GM18517 (cell line): Measurements from ENCODE around the gene VPS37C.

Source experiments
- ATAC-seq: cut with Tn5 transposase; IDR thresholded peaks from one replicate; pipeline ENCODE4 v1.9.1; 2021; ENCODE audit warnings: mild to moderate bottlenecking, moderate library complexity; ENCODE audit not compliant: unreplicated experiment

VPS37C gene

DNA sequence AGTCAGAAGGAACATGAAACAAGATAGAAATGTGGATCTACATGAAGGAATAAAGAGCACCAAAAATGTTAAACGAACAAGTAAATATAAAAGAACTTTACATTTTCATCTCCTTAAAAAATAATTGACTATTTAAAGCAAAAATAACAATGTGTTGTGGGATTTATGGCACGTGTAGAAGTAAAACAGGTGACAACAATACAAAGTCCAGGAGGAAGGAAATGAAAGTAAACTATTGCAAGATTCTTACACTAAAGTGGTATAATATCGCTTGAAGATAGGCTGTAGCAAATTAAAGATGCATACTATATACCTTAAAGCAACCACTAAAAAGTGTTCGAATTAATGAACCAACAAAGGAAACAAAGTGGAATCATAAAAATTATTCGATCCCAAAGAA is 5.5 kb downstream of the VPS37C start:
- no peak for ATAC-seq

DNA sequence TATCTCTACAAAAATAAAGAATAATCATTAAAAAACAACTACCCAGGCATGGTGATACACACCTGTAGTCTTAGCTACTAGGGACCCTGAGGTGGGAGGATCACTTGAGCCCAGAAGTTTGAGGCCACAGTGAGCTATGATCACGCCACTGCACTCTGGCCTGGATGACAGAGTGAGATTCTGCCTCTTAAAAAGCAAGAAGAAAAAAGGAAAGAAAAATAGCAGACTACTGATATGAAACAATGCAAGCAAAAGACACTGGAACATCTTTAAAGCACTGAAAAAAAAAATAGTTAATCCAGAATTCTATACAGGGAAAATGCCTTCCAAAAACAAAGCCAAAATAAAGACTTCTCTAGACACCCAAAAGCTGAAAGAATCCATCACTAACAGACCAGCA is 5.9 kb downstream of the VPS37C start:
- no peak for ATAC-seq

DNA sequence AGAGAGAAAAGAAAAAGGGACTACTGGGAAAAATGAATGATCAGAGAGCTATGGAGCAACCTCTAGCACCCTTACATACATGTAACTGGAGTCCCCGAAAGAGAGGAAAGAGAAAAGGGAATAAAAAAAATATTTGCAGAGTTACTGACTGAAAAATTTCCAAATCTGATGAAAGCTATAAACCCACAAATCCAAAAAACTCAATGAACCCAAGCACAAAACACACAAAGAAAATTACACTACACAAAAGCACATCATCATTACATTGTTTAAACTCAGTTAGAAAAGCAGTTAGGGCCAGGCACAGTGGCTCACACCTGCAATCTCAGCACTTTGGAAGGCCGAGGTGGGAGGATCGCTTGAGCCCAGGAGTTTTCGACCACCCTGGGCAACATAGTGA is 6.7 kb downstream of the VPS37C start:
- no peak for ATAC-seq

DNA sequence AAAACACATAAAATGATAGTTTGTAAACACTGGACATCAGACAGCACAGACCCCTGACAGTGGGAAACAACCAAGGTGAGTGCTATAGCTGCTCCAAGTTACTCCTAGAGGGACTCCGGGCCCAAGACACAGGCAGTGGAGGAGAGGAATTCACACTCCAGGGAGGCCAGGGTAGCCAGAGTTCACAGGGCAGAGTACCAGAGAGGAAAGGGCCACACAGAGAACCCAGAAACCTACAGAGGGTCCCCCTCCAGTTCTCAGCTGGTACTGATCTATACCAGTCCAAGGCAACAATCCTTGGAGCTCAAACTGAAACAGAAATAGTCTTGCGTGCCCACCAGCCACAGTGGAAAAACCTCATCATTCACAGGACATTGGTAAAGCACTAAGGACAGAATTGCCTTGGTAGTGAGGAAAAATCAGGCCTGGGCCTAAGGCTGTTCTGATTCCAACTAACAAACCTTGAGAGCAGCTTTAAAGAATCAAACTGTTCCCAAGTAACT is 7.6 kb downstream of the VPS37C start:
- ATAC-seq: no peak

DNA sequence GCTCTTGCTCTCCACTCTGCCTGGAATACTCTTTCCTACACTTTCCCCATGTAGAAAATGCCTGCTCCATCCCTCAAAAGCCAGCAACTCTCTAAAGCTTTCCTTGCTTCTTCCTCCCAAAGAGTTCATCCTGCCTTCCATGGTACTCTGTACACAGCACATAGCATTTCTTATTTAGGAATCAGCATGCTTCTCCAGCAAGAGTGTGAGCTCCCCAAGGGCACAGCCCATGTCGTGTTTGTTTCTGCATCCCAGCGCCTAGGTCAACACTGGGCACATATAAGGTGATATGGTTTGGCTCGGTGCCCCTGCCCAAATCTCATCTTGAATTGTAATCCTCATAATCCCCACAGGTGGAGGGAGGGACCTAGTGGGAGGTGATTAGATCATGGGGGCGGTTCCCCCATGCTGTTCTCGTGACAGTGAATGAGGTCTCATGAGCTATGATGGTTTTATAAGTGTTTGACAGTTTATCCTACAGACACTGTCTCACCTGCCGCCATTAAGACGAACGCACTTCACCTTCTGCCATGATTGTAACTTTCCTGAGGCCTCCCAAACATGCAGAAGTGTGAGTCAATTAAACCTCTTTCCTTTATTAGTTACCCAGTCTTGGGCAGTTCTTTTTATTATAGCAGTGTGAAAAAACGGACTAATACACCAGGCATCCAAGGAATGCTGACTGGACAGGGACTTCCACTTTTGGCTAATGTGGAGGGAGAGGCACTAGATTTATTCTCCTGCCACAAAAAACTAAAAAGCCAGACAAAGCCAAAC is 8.2 kb downstream of the VPS37C start:
- no peak for ATAC-seq

DNA sequence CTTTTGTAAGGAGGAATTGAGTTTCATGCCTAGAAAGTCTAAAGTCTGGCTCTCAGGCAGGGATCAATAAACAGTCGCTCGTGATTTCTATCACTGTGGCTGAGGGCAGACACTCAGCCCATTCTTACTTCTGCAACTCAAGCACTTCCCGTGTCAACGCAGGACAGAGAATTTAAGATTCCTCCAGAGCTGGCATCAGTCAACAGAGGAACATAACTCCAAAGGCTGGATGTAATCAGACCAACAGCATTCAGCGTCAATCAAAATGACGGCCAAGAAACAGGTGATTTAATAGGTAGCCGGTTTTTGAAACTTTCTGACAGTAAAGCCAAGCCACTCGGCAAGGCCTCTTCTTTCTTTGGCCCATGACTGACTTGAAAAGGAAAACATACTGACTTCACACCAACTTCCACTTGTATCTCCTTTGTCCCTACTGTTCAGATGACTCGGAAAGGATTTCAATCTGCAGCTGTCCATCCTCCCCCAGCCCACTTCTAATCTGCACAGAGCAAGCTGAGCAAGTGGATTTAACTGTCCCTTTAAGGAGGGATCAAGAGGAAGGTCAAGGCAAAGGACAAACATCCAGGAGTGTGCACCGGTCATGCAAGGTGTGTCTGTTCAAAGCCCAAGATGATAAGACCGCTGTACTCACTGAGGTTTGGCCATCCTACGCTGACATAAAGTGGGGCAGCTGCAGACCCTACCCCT is 9.5 kb downstream of the VPS37C start:
- ATAC-seq: no peak

DNA sequence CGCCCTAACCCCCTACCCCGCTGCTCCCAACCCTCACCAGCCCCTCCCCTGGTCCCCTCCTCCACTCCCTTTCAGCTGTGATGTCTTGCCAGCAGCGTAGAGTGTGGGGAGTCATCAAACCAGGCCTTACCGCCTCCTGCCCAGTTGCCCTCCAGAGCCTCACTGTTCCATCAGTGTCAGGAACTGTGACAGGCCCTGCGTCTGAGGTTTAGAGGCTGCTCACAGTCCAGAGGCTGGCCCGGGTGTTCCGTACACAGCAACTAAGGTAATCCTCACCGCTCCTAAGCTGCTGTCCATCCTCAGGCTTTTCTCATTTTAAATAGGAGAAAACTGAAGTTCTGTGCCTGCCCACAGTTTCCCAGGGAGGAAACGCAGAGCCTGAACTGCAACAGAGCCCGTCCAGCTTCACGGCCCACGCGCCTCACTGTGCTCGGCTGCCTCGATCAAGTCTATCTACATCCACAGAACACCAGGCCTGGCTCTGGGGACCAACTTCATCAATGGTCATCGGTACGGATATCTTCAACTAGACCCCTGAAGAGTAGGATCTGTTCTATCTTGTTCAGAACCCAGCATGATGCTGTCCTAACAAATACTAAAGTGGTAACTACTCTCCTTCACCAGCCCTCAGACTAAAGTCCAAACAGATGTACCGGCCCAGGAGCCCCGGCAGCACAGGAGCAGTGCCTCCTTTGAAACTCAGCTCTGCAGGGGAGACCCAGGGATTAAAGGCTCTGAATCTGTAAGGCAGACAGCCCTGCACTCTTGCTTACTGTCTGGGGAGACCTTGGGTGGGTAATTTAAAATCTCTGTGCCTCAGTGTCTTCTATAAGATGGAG is 10.3 kb downstream of the VPS37C start:
- no peak for ATAC-seq

DNA sequence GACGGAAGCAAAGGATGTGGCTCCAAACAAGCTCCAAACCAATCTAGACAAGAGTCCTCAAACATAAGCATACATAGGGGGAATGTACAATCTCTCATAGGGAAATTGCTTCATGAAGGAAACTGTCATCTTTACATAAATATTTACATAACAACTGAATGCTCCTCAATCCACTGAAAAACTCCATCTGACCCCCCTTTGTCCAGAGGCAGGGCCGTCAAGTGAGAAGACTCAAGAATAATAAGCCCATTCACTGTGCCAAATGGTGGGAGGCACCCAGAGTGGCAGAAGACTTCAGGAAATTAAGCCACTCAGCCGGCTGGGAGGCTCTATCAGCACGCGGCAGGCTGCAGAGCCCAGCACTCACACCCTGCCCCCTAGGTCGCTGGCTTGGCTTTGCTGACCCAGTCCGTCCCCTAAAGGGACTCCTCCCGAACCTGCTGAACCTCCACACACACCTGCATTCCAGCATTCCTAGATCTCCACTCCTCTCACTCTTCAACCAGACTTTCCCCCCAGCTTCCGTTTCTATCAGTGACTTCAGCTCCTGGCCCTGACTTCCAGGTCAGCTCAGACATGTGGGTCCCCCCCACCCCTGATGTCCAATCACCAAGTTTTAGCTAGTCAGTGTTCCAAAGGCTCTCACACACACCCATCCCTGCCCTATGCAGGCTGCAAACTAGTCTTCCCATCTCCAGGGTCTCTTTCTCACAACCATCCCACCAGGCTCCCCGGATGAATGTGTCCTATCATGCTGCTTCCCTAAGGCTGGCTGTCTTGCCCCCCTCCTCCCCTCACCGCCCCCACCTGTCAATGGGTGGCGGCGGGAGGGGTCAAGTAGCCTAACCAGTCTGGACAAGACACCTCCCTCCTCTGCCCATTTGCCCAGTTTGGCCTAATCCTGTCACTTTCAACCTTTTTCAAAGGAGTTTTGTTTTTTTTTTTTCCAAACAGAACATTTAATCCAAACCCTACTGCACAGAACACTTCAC is 11.3 kb downstream of the VPS37C start:
- ATAC-seq: no peak

DNA sequence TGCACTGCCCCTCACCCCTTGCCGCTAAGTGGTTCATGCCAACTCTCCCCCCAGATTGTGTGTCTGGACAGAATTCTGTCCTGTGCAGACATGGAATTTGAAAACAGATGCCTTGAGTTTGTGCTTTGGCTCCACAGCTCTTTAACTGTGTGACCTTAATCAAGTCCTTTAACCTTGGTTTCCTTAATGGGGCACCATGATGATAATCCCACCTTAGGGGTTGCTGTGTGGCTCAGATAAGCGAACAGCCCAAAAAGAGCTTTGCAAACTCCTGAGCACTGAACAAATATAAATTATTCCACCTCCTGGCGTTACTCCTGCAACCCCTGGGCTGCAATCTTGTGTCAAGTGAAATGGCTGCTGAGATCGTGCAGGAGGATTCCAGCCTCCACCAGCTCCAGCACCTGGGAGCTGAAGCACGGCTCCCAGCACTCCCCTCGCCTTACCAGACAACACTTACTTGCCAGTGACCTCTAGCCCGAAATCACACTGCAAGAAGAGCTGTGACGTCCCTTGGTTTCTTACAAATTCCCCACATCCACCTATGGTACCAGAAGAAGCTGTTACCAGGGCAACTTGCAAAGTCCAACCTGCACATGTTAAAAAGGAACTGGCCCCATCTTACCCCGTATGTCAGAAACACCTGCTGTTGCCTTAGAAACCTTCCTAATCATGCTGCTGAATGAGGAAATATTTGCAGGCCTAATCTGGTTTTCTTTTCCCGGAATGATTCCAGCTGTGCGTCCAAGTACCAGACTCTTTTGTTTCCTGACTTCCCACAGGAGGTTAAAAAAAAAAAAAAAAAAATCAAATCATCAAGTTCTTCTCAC is 13.2 kb downstream of the VPS37C start:
- no peak for ATAC-seq

DNA sequence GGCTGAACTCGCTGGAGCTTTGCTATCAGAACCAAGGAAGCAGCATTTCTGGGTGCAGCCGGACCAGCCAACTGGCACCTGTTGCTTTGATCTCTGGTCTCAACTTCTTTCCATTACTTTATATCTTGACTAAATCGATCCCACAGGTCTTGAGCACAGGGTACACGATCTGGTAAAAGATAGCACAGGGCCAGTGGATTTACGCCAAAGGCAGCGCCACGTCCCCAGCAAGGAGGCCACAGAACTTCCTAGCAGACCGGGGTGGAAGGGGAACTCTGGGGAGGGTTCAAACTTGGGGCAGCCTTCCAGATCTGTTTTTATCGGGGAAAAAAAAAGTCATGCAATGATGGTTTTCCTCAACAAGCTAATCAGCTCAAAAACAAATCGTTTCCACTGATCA is 14.0 kb downstream of the VPS37C start:
- no peak for ATAC-seq

DNA sequence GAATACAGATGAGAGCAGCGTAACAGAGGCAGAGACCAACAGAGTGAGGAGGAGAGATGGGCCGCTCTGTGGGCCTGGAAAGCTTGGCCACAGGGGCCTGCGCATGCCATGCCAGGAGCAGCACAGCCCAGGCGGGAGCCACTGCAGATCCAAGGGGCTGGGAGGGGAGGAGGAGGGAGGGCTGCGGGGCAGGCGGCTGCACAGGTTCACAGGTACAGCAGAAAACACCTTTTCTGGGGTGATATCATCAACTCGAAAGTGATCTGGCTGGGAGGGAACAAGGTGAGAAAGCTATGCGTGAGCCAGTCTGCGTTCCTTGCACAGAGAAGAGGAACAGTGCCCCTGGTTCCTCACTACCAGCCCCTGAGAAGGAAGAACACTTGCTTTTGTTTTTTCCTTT is 14.8 kb downstream of the VPS37C start:
- ATAC-seq: no peak

DNA sequence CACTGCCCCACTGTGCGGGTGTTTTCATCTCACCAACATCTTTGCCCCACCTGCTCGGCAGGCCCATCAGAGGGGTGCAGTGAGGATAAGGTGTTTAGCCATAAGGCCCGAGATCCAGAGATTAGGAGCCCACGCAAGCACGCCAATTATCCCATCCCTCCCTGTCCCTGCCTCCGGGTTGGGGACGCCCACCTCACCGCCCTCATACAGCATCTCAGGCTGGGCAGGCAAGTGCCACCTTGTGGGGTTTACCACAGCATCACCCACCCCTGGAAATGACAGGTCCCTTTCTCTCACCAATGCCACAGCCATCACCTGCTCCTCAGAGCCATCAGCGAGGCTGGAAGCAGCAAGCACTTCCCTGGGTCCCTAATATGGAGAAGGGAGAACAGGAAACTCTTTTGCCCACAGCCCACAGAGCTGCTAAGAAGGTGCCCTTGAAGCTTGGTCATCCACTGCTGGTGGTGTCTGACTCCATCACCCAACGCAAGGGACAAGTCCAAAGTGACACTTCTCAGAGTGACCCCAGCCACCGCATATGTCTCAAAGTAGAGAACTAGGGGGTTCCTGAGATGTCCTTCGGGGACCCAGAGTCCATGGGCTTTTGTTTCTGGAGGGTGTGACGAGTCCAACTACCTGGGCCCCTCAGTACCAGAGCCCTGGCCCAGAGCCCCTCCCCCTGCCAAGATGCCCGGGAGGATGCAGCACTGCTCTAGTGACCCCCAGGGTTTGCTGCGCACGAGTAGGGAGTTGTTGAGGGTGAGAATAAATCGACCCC is 15.8 kb downstream of the VPS37C start:
- ATAC-seq: no peak

DNA sequence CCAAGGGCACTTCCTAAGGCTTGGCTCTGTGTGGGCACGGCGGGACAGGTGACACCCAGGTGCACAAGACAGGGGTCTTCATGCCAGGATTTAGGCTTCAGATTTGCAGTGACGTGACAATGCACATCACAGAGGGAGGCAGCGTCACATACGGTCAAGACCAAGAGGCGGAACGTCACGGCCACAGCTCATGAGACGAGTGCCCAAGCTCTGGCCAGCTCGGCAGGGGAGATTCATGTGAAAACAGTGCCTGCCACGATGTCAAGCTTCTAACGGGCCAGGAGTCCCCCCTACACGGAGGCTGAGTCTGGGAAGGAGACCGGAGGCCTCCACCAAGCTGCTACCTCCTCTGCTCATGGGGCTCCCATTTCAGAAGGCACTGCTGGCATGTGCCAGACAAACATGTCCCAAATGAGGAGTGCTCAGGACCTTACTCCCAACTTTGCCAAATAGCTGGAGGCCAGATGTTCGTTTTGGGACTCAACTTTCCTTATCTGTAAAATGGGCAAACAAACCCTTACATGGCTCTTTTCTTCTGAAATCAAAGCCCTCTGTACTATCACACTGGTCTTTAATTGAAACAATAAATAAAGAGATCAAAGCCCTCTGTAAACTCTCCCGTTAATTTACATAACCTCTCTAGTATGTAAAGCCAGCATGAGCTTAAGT is 16.6 kb downstream of the VPS37C start:
- ATAC-seq: no peak

DNA sequence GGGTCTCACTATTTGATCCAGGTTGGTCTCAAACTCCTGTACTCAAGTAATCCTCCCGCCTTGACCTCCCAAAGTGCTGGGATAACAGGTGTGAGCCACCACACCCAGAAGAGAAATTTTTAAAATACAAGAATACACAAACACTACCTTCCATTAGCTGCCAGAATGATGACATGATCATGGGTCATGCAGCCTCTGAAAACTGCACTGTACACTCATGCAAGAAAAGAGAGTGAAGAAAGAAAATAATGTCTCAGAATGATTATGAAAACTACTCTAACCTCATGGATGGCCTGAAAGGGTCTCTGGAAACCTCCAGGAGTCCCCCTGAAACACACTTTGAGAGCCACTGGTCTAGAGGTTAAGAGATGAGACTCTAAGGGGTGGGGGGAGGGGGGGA is 18.8 kb downstream of the VPS37C start:
- no peak for ATAC-seq

DNA sequence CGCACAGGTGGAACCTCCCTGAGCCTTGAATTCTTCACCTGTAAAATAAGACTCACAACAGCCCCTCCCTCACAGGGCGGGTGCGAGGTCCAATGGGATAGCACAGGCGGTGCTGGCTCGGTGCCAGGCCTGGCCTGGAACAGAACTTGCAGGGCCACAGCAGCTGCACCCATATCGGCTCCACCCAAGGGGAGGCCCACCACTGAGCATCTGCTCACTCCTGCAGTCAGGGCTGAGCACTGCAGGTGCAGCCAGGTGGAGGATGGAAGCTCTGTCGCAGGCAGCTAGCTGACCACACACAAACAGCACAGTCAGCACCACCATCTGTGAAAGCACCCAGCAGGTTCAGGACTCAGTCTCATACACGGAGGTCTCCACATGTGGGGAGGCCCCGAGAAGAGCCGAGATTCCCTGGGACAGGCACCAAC is 19.6 kb downstream of the VPS37C start:
- no peak for ATAC-seq

DNA sequence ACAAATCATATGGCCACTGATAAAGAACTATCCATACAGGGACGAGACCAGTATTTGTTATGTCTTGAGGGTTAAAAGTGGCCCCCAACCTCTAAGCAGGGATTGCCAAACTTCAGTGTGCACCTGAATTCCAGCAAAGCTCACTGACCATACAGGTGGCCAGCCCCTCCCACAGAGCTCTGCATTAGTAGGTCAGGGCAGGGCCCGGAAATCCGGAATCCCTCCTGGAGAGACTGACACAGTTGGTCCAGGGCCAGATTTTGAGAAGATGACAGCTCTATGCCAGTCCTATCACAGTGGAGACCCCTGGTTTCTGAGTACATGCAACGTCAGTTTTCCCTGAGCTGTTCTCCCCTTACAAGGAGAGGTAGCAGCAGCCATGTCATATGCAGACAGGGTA is 20.8 kb downstream of the VPS37C start:
- ATAC-seq: no peak

DNA sequence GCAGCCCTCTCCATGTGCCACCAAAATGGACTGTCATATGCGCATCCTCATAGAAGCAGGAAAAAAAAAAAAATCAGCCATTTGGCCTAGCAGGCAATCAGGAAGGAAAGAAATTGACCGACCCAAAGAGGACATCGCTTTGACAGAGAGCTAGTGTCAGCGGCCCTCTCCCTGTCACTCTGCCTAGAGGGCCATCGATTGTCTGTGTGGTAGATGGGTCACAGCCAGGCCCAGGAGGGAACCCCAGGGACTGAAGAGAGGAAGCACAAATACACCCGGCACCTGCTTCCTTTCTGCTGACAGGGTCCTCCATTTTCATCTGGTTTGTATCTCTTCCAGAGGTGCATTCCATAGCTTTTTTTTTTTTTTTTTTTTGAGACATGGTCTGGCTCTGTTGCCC is 21.8 kb downstream of the VPS37C start:
- ATAC-seq: no peak

DNA sequence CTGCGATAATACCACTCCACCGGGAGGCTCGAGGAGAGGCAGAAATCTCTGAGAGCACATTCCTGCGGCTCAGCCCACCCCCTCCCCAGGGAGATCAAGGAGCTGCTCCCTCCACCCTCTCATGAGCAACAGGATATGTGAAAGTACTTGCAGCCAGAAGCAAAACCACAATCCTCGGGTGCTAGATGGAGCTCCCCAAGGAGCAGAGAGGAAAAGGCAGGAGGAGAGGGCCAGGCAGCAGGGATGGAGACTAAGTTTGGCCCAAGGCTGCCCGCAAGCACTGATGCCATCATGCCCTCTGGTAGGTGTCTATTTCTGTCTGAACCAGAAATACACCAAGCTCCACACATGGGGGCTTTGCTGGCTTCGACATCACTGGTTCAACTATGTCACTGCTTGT is 22.3 kb downstream of the VPS37C start:
- ATAC-seq: no peak
